ENCODE measurements around the gene SHKBP1.
"Not testable (repeated sequence)": the region's sequence is repeated elsewhere in the genome, so short reads cannot be mapped to it uniquely, and the experiment has no call there.

The SHKBP1 gene

GRCh38 chr19:40553885-40554857 is 22.5 kb upstream of the SHKBP1 start:
- no peak for DNase-seq (ENCODE audit: insufficient read length, low spot score)
- FAIRE-seq, result no peak

- DNase-seq (ENCODE audit: insufficient read length, low spot score), result no peak
Measured at GRCh38 chr19:40555978-40556689, 20.5 kb upstream of the SHKBP1 start.

GRCh38 chr19:40556953-40557530 is 19.6 kb upstream of the SHKBP1 start:
- FAIRE-seq, result no peak

More at GRCh38 chr19:40555978-40556689, 20.5 kb upstream of the SHKBP1 start:
- no peak for FAIRE-seq

GRCh38 chr19:40559394-40559793 is 17.3 kb upstream of the SHKBP1 start:
- no peak for FAIRE-seq
- no peak for DNase-seq (ENCODE audit: insufficient read length, low spot score)

More at GRCh38 chr19:40556953-40557530, 19.6 kb upstream of the SHKBP1 start:
- no peak for DNase-seq (ENCODE audit: insufficient read length, low spot score)

GRCh38 chr19:40560092-40560507 is 16.6 kb upstream of the SHKBP1 start:
- FAIRE-seq (no peak), DNase-seq (ENCODE audit: insufficient read length, low spot score) (no peak)

GRCh38 chr19:40561947-40562346 is 14.7 kb upstream of the SHKBP1 start:
- no peak for DNase-seq (ENCODE audit: insufficient read length, low spot score)
- FAIRE-seq, result no peak

GRCh38 chr19:40564535-40564934 is 12.1 kb upstream of the SHKBP1 start:
- not testable (repeated sequence) for DNase-seq (ENCODE audit: insufficient read length, low spot score); FAIRE-seq

GRCh38 chr19:40565355-40565754 is 11.3 kb upstream of the SHKBP1 start:
- DNase-seq (ENCODE audit: insufficient read length, low spot score) (no peak), FAIRE-seq (no peak)

GRCh38 chr19:40565910-40566495 is 10.7 kb upstream of the SHKBP1 start:
- DNase-seq (ENCODE audit: insufficient read length, low spot score), result no peak
- FAIRE-seq, result no peak

- DNase-seq (ENCODE audit: insufficient read length, low spot score) (no peak), FAIRE-seq (no peak)
Measured at GRCh38 chr19:40567040-40567749, 9.5 kb upstream of the SHKBP1 start.

- FAIRE-seq, result no peak
- DNase-seq (ENCODE audit: insufficient read length, low spot score), result no peak
Measured at GRCh38 chr19:40567750-40568494, 8.8 kb upstream of the SHKBP1 start.

- FAIRE-seq (peak; percentile 99), DNase-seq (ENCODE audit: insufficient read length, low spot score) (peak; percentile 98)
Measured at GRCh38 chr19:40570313-40571004, 6.2 kb upstream of the SHKBP1 start.

- DNase-seq (ENCODE audit: insufficient read length, low spot score) (no peak), FAIRE-seq (no peak)
Measured at GRCh38 chr19:40571005-40571318, 5.7 kb upstream of the SHKBP1 start.

GRCh38 chr19:40571831-40572495 is 4.7 kb upstream of the SHKBP1 start:
- DNase-seq (ENCODE audit: insufficient read length, low spot score) (no peak), FAIRE-seq (no peak)

GRCh38 chr19:40575326-40575725 is 1.3 kb upstream of the SHKBP1 start:
- DNase-seq (ENCODE audit: insufficient read length, low spot score), result no peak
- no peak for FAIRE-seq

GRCh38 chr19:40576151-40576584 is 505 bp upstream of the SHKBP1 start:
- FAIRE-seq, result no peak

GRCh38 chr19:40578442-40578908 is 1.8 kb downstream of the SHKBP1 start:
- FAIRE-seq (no peak), DNase-seq (ENCODE audit: insufficient read length, low spot score) (peak; percentile 47)

More at GRCh38 chr19:40576151-40576584, 505 bp upstream of the SHKBP1 start:
- DNase-seq (ENCODE audit: insufficient read length, low spot score), result no peak

- FAIRE-seq (no peak), DNase-seq (ENCODE audit: insufficient read length, low spot score) (no peak)
Measured at GRCh38 chr19:40580619-40581018, 3.9 kb downstream of the SHKBP1 start.

Measured in HTR-8/SVneo (cell line).